Measurements from ENCODE around the gene ST3GAL4.
"Not testable (repeated sequence)": the region's sequence is repeated elsewhere in the genome, so short reads cannot be mapped to it uniquely, and the experiment has no call there.

The ST3GAL4 gene

DNA sequence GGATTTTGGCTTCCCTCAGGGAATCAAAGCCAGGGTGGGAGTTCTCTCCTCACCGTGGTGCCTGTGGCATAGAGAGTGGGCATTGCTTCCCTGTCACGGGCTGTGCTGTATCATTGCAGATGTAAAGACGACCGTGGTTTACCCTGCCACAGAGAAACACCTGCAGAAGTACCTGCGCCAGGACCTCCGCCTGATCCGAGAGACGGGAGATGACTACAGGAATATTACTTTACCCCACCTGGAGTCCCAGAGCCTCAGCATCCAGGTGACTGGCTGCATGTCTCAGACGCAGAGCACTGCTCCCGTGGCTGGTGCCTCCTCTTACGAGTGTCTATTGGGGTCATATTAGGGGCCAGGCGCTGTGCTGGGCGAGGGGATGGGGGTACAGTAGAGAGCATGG lies 24.2 kb upstream of the ST3GAL4 start:
- DNase-seq, result no peak

GRCh38 chr11:126332221-126332711 lies 23.2 kb upstream of the ST3GAL4 start:
- DNase-seq, result no peak

- no peak for DNase-seq
Measured at GRCh38 chr11:126333142-126333541, 22.3 kb upstream of the ST3GAL4 start.

GRCh38 chr11:126334659-126335462 lies 20.6 kb upstream of the ST3GAL4 start:
- no peak for DNase-seq

DNA sequence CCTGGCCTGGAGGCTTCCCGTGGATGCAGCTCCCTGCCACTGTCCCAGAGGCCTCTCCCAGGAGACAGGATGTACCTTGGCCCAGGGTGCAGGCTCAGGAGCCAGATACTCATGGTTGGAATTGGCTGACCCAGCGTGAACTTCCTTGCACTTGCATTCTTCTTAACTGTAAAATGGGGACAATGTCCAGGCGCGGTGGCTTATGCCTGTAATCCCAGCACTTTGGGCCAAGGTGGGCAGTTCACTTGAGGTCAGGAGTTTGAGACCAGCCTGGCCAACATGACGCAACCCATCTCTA lies 20.1 kb upstream of the ST3GAL4 start:
- DNase-seq, result no peak

- no peak for DNase-seq
Measured at GRCh38 chr11:126336138-126336541, 19.3 kb upstream of the ST3GAL4 start.

DNA sequence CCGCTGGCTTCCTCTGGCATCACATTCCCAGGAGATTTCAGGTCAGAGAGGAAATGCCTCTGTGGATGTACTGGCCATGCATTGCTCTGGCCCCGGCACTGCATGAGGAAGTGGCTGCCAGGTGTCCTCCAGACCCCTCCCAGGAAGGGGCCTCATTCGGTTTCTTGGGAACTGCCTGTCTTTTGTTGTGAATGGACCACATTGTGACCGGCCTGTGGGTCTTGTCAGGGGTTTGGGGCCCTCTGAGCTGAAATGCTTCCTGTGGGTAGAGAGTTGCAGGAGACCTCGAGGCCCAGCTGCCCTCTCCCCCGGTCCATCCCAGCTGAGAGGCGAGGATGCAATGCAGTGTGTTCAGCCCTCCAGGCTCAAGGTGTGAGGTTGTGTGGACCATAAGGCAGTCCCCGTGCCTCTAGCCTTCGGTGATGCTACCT lies 18.8 kb upstream of the ST3GAL4 start:
- DNase-seq, result no peak

- no peak for DNase-seq
Measured at GRCh38 chr11:126337126-126337473, 18.4 kb upstream of the ST3GAL4 start.

DNA sequence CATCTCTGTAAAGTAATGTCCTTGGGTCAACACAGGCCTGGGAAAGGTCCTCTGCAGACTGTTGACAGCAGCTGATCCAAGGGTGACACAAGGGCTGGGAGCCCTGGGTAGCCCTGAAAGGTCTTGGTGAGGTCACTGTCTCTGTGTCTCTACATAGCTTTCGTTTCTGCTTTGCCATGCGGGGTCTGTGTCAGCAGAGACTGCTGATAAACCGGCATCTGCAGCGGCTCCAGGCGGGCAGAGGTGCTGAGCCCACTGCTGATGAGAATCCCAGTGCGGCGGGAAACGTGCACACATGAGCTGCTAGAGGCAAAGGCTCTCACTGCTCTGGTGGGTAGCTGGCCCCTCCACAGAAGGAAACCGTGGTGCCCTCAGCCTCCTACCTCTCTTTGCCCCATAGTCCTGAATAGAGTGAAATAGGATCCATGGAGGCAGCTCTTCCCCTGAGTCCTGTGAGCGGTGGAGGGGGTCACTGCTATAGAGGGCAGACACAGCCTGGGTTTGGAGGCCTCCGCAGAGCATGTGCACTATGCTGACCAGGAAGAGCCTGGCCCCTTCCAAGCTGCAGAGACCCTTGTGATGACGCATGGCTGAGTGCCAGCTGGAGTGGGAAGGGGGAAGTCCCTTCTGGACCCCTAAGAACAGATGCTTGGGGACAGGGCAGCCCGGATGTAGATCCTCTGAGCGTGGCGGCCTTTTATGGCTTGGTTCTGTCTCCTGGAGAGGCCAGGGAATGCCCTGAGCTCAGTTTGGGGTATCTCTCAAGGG lies 17.8 kb upstream of the ST3GAL4 start:
- no peak for DNase-seq

GRCh38 chr11:126338346-126339055 lies 17.0 kb upstream of the ST3GAL4 start:
- DNase-seq, result no peak

GRCh38 chr11:126339073-126339862 lies 16.2 kb upstream of the ST3GAL4 start:
- DNase-seq, result no peak

- no peak for DNase-seq
Measured at GRCh38 chr11:126339863-126340434, 15.5 kb upstream of the ST3GAL4 start.

GRCh38 chr11:126340960-126341606 lies 14.4 kb upstream of the ST3GAL4 start:
- DNase-seq, result no peak

GRCh38 chr11:126341760-126342161 lies 13.7 kb upstream of the ST3GAL4 start:
- DNase-seq, result no peak

- no peak for DNase-seq
Measured at GRCh38 chr11:126343051-126343450, 12.4 kb upstream of the ST3GAL4 start.

- no peak for DNase-seq
Measured at GRCh38 chr11:126344141-126345080, 11.1 kb upstream of the ST3GAL4 start.

DNA sequence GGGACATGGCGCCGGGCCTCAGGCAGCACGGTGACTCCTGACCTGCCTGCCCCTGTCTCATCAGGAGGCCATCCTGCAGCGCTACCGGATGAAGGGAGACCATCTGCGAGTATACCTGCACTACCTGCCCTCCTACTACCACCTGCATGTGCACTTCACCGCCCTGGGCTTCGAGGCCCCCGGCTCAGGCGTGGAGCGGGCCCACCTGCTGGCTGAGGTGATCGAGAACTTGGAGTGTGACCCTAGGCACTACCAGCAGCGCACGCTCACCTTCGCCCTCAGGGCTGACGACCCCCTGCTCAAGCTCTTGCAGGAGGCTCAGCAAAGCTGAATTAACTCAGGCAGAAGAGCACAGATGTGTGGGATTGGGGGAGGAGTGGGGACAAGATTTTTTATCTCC lies 10.2 kb upstream of the ST3GAL4 start:
- DNase-seq, result no peak

GRCh38 chr11:126345759-126346585 lies 9.5 kb upstream of the ST3GAL4 start:
- DNase-seq, result peak; percentile 13

GRCh38 chr11:126346586-126346940 lies 8.9 kb upstream of the ST3GAL4 start:
- DNase-seq, result no peak

DNA sequence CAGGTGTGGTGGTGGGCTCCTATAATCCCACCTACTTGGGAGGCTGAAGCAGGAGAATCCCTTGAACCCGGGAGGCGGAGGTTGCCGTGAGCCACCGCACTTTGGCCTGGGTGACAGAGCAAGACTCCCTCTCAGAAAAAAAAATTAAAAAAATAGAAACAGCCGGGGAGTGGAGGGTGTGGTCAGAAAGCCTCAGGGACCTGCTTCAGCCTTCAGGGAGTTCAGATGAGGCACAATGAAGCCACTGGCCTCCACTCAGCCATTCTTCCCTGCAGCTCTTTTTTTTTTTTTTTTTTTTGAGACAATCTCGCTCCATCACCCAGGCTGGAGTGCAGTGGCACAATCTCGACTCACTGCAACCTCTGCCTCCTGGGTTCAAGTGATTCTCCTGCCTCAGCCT lies 8.5 kb upstream of the ST3GAL4 start:
- not testable (repeated sequence) for DNase-seq

All from DMS53 (cell line).